ENCODE measurements around the gene SMYD3. TPM values are rescaled to one million over a fixed set of nuclear protein-coding genes. Genes with fewer than 3 reads are reported as not detected.

Gene SMYD3
- total RNA-seq, 3 donors from 2014 or later (not counting 1 experiment from before 2014, with no cell fraction given) = 43.6 to 48.0 (median 46.1) TPM

DNA sequence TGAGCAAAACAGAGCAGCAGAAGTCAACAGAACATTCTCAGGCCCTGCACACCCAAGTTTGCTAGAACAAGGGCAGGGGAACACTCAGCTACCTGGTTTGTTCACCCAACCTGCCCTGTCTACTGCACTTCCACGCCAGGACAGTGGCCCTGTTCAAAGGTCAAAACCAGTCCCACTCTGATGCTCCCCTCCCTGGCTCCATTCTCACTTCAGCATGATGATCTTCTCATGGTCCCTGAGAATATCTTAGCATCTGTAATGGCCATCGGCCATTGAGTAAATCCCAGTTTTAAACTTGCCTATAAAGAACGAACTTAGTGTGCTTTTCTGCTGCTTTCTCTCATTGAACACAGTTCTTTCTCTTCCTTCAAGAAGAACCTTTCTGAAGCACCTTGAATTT, 293.6 kb downstream of the SMYD3 start:
- H3K36me3 Mint-ChIP-seq = no peaks in the 10 kb centered on the region
- TF ChIP-seq CTCF (IDR thresholded peaks at IDR 0.05) = no peak
- no peaks in the 10 kb centered on the region for H3K27me3 ChIP-seq (ENCODE audit: control insufficient read depth, insufficient read depth, low read length)
- H3K9me3 ChIP-seq (ENCODE audit: control insufficient read depth, insufficient read depth, low read length) = no peaks in the 10 kb centered on the region
- 97% methylated on average over 3 of the region's 3 CpGs for WGBS (ENCODE audit: insufficient coverage)
- H3K4me3 ChIP-seq (ENCODE audit: low read length) = no peak overlapping the region
- DNase-seq (no peak), ATAC-seq (no peak)
- intact Hi-C loops (cut with micrococcal nuclease) = no loop called here
- no peaks in the 10 kb centered on the region for H3K27me3 Mint-ChIP-seq (ENCODE audit: low read depth in 2 of 2)
- no peak overlapping the region for H3K27ac ChIP-seq (ENCODE audit: low read length)
- H3K4me3 Mint-ChIP-seq = no peak overlapping the region
- H3K27ac Mint-ChIP-seq = no peak overlapping the region
- H3K9me3 Mint-ChIP-seq = no peaks in the 10 kb centered on the region
- H3K4me1 ChIP-seq (ENCODE audit: control insufficient read depth, insufficient read depth, low read length) = no peaks in the 10 kb centered on the region
- no peaks in the 10 kb centered on the region for H3K36me3 ChIP-seq (ENCODE audit: control insufficient read depth, insufficient read depth, low read length)
- H3K4me1 Mint-ChIP-seq = peaks cover 20 to 25% of the 10 kb centered on the region in 2 donors

DNA sequence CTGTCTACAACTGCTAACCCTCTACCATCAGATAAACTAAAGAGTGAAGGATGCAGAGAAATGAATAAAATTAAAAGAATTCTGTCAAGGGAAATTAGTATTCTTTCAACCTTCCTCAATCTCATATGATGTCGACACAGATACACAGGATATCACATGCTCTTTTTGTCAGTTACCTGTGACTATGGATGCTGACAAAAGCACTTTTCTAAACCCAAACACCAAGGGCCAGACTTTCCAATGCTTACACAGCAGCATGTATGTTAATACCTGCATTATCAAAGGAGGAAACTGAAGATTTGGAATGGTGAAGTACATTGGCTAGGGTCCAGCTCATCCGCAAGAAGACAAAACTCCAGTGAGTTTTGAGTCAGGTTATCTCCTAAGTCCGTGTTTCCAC, 294.0 kb downstream of the SMYD3 start:
- Histone ChIP-seq H3K36me3 (ENCODE audit: control insufficient read depth, insufficient read depth, low read length) (no peaks in the 10 kb centered on the region), H3K9me3 (ENCODE audit: control insufficient read depth, insufficient read depth, low read length) (no peaks in the 10 kb centered on the region), H3K27me3 (ENCODE audit: control insufficient read depth, insufficient read depth, low read length) (no peaks in the 10 kb centered on the region), H3K4me1 (ENCODE audit: control insufficient read depth, insufficient read depth, low read length) (no peaks in the 10 kb centered on the region), H3K27ac (ENCODE audit: low read length) (no peak overlapping the region), H3K4me3 (ENCODE audit: low read length) (no peak overlapping the region)
- Mint-ChIP-seq H3K36me3 (no peaks in the 10 kb centered on the region), H3K9me3 (no peaks in the 10 kb centered on the region), H3K4me1 (peaks cover 20 to 24% of the 10 kb centered on the region in 2 donors), H3K4me3 (no peak overlapping the region), H3K27ac (no peak overlapping the region), H3K27me3 (ENCODE audit: low read depth in 2 of 2) (no peaks in the 10 kb centered on the region)
- intact Hi-C loops (cut with micrococcal nuclease) = no loop called here
- ATAC-seq = no peak
- WGBS (ENCODE audit: insufficient coverage) = 78% methylated on average over 3 of the region's 3 CpGs
- DNase-seq = no peak
- TF ChIP-seq CTCF (IDR thresholded peaks at IDR 0.05) = no peak

DNA sequence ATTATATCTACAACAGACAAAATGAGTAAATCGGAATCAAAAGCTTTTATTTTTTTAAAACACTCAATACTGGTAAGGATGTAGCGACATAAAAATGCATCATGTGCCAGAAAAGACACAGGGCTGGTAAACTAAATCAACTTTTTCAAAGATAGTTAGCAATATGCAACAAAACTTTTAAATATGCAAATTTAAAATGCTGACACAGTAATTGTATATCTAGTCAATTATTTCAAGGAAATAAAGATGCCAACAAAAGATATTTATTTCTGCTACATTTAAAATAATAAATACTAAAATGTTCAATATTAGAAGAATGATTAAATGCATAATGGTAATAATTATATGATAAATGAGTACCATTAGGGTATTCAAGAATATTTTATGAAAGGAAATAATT, 295.1 kb downstream of the SMYD3 start:
- DNase-seq = no peak
- 100% methylated on average over 2 of the region's 2 CpGs for WGBS (ENCODE audit: insufficient coverage)
- Mint-ChIP-seq H3K4me1 (peaks cover 20 to 21% of the 10 kb centered on the region in 2 donors), H3K36me3 (no peaks in the 10 kb centered on the region), H3K27ac (no peak overlapping the region), H3K27me3 (ENCODE audit: low read depth in 2 of 2) (no peaks in the 10 kb centered on the region), H3K9me3 (no peaks in the 10 kb centered on the region), H3K4me3 (no peak overlapping the region)
- no peak for ATAC-seq
- H3K9me3 ChIP-seq (ENCODE audit: control insufficient read depth, insufficient read depth, low read length) = no peaks in the 10 kb centered on the region
- H3K27me3 ChIP-seq (ENCODE audit: control insufficient read depth, insufficient read depth, low read length) = no peaks in the 10 kb centered on the region
- intact Hi-C loops (cut with micrococcal nuclease) = no loop called here
- no peak for TF ChIP-seq CTCF (IDR thresholded peaks at IDR 0.05)
- no peaks in the 10 kb centered on the region for H3K36me3 ChIP-seq (ENCODE audit: control insufficient read depth, insufficient read depth, low read length)
- no peak overlapping the region for H3K27ac ChIP-seq (ENCODE audit: low read length)
- H3K4me3 ChIP-seq (ENCODE audit: low read length) = no peak overlapping the region
- H3K4me1 ChIP-seq (ENCODE audit: control insufficient read depth, insufficient read depth, low read length) = no peaks in the 10 kb centered on the region

DNA sequence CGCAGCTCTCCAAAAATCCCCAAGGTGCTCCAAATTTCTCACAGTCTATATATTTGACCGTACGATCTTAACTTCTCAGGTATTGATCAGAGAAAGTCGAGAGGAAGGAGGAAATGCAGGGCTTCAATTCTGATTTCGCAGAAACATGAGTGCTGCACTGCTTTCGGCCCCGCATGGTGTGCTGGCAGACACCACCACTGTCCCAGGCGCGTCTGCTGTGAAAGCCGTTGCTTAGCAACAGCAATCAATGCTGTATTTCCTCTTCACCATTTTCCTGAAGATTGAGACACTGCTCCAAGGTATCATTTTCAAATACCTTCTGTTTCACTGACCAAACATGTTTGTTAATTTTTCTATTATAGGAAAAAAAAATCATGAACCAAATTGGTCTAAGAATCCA, 296.3 kb downstream of the SMYD3 start:
- peaks cover 20 to 21% of the 10 kb centered on the region in 2 donors for H3K4me1 Mint-ChIP-seq

More for the DNA sequence above, 296.3 kb downstream of the SMYD3 start:
- H3K4me3 Mint-ChIP-seq = no peak overlapping the region
- no peaks in the 10 kb centered on the region for H3K36me3 ChIP-seq (ENCODE audit: control insufficient read depth, insufficient read depth, low read length)
- 86% methylated on average over 10 of the region's 10 CpGs for WGBS (ENCODE audit: insufficient coverage)
- no peaks in the 10 kb centered on the region for H3K9me3 Mint-ChIP-seq
- no peak overlapping the region for H3K27ac ChIP-seq (ENCODE audit: low read length)
- intact Hi-C loops (cut with micrococcal nuclease) = no loop called here
- H3K36me3 Mint-ChIP-seq = no peaks in the 10 kb centered on the region
- no peaks in the 10 kb centered on the region for H3K27me3 ChIP-seq (ENCODE audit: control insufficient read depth, insufficient read depth, low read length)
- no peak for TF ChIP-seq CTCF (IDR thresholded peaks at IDR 0.05)
- ATAC-seq = no peak
- H3K27ac Mint-ChIP-seq = no peak overlapping the region
- H3K27me3 Mint-ChIP-seq (ENCODE audit: low read depth in 2 of 2) = no peaks in the 10 kb centered on the region
- no peaks in the 10 kb centered on the region for H3K4me1 ChIP-seq (ENCODE audit: control insufficient read depth, insufficient read depth, low read length)
- no peaks in the 10 kb centered on the region for H3K9me3 ChIP-seq (ENCODE audit: control insufficient read depth, insufficient read depth, low read length)
- no peak for DNase-seq
- no peak overlapping the region for H3K4me3 ChIP-seq (ENCODE audit: low read length)

Data from natural killer cell (primary cell).